GM19238 (cell line): Measurements from ENCODE around the gene KIF26B.

Source experiments
- DNase-seq: peaks from one replicate; pipeline ENCODE4 v3.0.0; 2011; ENCODE audit warnings: low spot score; ENCODE audit not compliant: insufficient read length

KIF26B gene

DNA sequence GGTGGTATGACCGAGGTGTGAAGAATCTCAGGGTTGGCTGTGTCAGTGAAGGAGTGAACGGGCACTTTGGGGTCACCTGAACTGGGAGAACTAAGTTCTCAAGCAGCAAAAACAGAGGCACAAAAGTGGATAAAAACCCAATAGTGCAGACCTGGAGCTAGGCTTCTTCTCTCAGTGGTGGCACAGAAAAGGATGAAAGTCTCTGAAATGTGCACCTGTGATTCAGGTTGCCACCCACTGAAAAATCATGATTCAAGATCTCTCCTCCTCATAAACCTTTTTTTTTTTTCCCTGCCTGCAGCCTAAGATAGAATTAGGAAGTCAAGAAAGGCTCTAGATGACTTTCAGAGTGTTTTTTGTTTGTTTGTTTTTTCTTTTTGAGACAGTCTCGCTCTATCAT lies 304.8 kb downstream of the KIF26B start:
- no peak for DNase-seq

DNA sequence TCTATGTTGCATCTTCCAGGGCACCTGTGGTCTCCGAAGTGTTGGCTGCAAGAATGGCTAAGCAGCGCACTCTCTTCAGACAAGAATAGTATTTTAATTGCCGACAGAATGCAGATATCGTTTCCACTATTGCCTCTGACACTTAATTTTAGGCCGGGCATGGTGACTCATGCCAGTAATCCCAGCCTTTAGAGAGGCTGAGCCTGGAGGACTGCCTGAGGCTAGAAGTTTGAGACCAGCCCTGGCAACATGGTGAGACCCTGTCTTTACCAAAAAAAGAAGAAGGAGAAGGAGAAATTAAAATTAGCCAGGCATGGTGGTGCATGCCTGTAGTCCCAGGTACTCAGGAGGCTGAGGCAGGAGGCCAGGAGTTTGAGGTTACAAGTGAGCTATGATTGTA lies 306.9 kb downstream of the KIF26B start:
- DNase-seq, result no peak

DNA sequence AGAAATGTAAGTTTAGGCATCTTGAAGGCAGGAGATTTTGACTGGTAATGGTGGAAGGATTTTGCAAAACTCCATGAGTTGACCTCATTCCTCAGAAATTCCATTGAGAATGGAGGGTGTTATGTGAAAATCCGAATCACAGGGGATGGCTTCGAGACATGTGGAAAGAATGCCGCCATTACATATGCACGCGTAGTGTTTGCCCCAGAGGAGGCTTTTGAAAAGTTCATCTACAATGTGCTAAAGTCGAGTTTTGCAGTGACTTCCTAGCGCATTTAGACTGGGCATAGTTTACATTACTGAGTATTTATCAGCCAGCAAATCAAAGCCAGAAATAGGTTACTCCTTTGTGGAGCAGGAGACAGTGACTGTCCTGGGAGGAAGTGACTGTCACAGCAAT lies 307.4 kb downstream of the KIF26B start:
- DNase-seq, result no peak

GRCh38 chr1:245463392-245464165 lies 308.8 kb downstream of the KIF26B start:
- no peak for DNase-seq

DNA sequence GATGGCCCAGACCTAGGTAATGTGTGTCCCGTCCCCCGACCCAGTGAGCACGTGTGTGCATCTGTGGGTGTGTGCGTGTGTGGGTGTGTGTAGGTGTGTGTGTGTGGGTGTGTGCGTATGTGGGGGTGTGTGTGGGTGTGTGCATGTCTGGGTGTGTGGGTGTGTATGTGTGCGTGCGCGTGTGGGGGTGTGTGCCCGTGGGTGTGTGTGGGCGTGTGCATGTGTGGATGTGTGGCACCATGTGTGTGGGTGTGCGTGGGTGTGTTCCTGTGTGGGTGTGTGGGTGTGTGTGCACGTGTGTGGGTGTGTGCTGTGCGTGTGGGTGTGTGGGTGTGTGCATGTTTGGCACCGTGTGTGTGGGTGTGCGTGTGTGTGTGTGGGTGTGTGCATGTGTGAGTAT lies 309.5 kb downstream of the KIF26B start:
- no peak for DNase-seq

- DNase-seq, result no peak
These were observed 310.9 kb downstream of the KIF26B start for GRCh38 chr1:245465666-245466065.

DNA sequence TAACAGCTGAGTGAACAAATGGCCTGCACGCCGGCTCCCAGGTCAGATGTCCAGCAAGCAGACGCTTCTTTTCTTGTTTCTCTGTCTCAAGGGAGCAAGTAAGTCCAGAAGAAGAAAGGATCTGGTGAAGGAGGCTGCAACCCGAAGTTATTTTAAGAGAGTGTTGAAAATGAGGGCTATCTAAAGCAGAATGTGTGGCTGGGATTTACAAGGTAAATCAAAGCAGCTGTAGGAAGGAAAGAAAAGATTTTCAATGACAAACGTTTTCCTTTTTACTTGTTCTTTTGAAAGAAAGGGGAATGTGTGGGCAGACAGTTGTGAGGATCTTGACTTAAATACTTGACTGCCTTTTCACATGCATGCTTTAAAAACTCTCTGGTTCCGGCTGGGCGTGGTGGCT lies 311.5 kb downstream of the KIF26B start:
- DNase-seq, result no peak

- DNase-seq, result no peak
These were observed 313.0 kb downstream of the KIF26B start for GRCh38 chr1:245467804-245468203.

GRCh38 chr1:245469006-245469405 lies 314.2 kb downstream of the KIF26B start:
- DNase-seq, result no peak

DNA sequence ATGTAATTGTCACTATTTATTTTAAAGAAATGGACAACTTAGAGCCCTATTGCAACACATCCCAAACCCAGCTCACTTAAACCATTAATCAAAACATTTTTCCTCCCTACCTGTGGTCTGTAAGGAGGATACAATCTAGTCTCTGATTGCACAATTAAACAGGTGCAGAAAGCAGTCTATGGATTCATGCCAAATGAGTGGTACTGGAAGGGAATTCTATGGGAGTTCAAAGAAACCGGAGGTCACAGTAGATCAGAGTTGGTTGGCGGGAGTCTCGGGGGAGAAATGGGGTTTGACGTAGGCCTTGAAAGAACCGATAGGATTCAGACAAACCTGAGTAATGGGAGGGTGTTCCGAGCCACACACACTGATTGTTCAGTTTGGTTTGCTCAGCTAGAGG lies 314.9 kb downstream of the KIF26B start:
- DNase-seq, result no peak

- DNase-seq, result no peak
These were observed 320.3 kb downstream of the KIF26B start for GRCh38 chr1:245475126-245475525.

- DNase-seq, result no peak
These were observed 321.3 kb downstream of the KIF26B start for GRCh38 chr1:245475961-245476516.

GRCh38 chr1:245477941-245478340 lies 323.2 kb downstream of the KIF26B start:
- DNase-seq, result no peak

GRCh38 chr1:245480393-245481120 lies 325.8 kb downstream of the KIF26B start:
- DNase-seq, result no peak

DNA sequence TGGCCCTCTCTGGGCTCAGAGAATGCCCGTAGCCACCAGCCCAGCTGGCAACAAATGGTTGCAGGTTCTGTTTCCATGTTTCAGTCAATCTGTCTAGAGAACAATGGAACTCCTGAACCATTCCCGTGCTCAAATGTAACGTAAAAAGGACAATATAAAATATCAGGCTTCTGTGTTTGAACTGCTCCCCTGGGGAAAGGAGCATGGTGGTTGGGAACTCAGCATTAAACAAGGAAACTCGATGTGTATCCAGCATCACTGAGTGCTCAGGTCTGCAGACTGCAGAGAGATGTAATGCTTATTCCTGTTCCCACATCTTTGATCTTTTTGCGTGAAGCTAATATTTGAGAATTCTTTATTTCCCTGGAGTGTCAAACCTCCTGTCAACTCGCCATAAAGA lies 326.5 kb downstream of the KIF26B start:
- DNase-seq, result no peak

- DNase-seq, result no peak
These were observed 328.5 kb downstream of the KIF26B start for GRCh38 chr1:245483247-245483646.

GRCh38 chr1:245484176-245484575 lies 329.4 kb downstream of the KIF26B start:
- no peak for DNase-seq

DNA sequence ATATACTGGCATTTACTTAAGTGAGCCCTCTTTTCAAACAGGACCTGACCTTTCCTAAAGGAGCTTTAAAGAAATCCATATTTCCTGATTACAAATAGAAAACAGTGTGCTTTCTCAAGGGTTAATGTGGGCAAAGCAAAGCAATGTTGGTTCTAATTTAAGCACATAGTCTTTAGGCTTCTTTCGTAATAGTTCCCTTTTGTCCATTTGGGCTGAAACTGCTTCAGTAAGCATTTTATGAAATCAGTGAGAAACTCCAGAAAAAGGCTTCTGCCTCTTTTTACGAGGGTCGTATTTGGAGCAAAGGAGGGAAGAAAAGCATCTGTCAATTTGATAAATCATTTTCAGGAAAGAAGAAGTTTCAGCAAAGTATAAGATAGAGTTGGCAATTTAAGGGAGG lies 331.2 kb downstream of the KIF26B start:
- no peak for DNase-seq

DNA sequence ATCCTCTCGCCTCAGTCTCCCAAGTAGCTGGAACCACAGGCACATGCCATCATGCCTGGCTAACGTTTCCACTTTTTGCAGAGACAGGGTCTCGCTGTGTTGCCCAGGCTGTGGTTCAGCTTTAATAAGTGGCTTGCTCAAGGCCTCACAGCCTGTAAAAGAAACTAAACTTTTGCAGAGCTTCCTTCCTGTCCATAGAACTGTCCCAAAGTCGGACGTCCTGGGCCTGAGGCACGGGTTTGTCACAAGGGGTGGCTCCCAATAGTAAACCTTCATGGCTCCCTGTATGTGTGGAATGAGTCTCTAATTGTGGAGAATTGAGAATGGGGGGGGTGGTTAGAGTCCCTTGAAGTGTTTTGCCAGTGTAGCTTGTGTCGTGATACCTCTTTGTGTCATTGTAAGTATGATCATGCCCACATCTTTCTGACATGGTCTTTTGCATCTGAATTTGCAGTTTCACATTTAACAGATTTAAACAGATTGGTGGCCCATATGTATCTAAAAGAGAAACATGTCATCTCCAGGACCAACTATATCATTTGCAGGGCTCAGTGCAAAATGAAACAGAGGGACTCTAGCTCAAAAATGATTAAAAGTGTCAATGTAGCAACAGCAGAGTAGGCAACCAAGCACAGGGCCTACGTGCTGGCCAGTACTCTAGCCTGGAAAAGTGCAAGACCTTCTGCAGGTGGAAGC lies 332.1 kb downstream of the KIF26B start:
- no peak for DNase-seq

DNA sequence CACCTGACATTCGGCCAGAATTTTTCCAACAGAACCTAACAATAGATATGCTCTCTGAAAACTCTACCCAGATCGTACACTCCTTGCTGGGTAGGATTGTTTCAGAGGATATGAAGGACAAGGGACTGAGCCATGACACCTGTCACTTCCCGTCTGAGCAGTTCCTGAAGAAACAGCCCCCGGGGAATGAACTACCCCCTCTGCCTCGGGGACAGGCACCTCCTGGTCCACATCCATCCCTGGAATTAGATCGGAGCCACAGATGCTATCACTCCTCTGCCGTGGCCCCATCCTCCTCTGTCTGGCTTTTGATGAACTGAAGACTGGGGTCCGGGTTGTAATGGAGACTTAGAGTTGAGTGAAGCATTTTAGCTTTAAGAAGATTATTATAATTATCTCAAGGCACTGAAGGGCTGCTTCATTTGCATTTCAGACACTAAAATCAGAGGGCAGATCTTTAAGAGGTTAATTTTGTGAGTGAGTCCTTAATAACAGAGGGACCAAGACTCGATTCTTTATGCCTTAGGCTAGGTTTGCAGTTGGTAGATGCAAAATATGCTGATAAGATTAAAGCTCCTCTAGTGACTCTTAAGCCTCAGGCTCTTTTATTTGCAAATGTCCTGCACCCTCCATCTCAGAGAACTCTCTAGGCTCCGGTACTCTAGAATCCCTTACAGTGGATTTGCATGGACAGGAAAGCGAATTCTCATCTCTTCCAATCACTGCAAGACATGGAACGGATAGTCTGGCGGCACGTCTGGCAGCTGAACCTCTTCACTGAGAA lies 333.8 kb downstream of the KIF26B start:
- no peak for DNase-seq

DNA sequence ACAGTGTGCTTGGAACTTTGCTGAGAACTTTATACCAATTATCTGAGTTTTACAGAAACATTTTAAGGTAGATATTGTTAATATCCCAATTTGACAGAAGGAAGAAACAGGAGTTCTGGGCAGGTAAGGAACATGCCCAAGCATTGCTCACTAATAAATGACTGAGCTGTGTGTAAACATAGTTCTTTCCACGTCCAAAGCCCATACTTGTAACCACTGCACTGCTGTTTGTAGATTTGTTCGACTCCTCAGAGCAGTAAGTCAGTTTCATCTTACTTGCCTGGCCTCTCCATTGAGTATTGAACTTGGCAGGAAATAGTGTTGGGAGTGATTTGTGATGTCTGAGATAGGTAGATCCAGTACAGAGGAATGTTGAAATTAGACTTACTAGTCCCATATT lies 335.1 kb downstream of the KIF26B start:
- no peak for DNase-seq
